ENCODE data around the gene RNF41. TPM values are rescaled to one million over a fixed set of nuclear protein-coding genes. Genes with fewer than 3 reads are reported as not detected.
A peak's percentile ranks its signal among the peaks of the same experiment; 100 is the strongest.

RNF41 gene
- total RNA-seq, 1 donor from 2014 or later: 73.0 TPM

- DNase-seq (ENCODE audit: low read depth in 2 of 2): no peak
These were observed 48.9 kb downstream of the RNF41 start for GRCh38 chr12:56172839-56173238.

GRCh38 chr12:56169229-56169759, 52.4 kb downstream of the RNF41 start:
- no peak for DNase-seq (ENCODE audit: low read depth in 2 of 2)

GRCh38 chr12:56165369-56165768, 56.4 kb downstream of the RNF41 start:
- no peak for DNase-seq (ENCODE audit: low read depth in 2 of 2)

- no peak for DNase-seq (ENCODE audit: low read depth in 2 of 2)
These were observed 57.4 kb downstream of the RNF41 start for GRCh38 chr12:56164345-56164729.

- DNase-seq (ENCODE audit: low read depth in 2 of 2): no peak
These were observed 58.0 kb downstream of the RNF41 start for GRCh38 chr12:56163533-56164344.

- DNase-seq (ENCODE audit: low read depth in 2 of 2): no peak
These were observed 59.0 kb downstream of the RNF41 start for GRCh38 chr12:56162468-56163290.

- DNase-seq (ENCODE audit: low read depth in 2 of 2): no peak
These were observed 59.9 kb downstream of the RNF41 start for GRCh38 chr12:56161690-56162351.

- DNase-seq (ENCODE audit: low read depth in 2 of 2): no peak
These were observed 60.6 kb downstream of the RNF41 start for GRCh38 chr12:56160894-56161689.

GRCh38 chr12:56160193-56160763, 61.4 kb downstream of the RNF41 start:
- DNase-seq (ENCODE audit: low read depth in 2 of 2): peak; percentile 73 to 93

- DNase-seq (ENCODE audit: low read depth in 2 of 2): no peak
These were observed 62.1 kb downstream of the RNF41 start for GRCh38 chr12:56159482-56160192.

GRCh38 chr12:56158926-56159461, 62.7 kb downstream of the RNF41 start:
- peak; percentile 30 to 78 for DNase-seq (ENCODE audit: low read depth in 2 of 2)

GRCh38 chr12:56158029-56158925, 63.4 kb downstream of the RNF41 start, which contains the start of gene MYL6:
MYL6 (plus strand) TSS chr12:56158359; CDS start chr12:56158402, 43 bp downstream.
- peak; percentile 98 to 99 for DNase-seq (ENCODE audit: low read depth in 2 of 2)

GRCh38 chr12:56157201-56158028, 64.3 kb downstream of the RNF41 start:
- peak; percentile 89 to 93 for DNase-seq (ENCODE audit: low read depth in 2 of 2)

GRCh38 chr12:56156464-56157200, 65.1 kb downstream of the RNF41 start:
- peak in 1 of 2 donors; percentile 32 for DNase-seq (ENCODE audit: low read depth in 2 of 2)

GRCh38 chr12:56155256-56155845, 66.4 kb downstream of the RNF41 start:
- DNase-seq (ENCODE audit: low read depth in 2 of 2): no peak

GRCh38 chr12:56154818-56155217, 66.9 kb downstream of the RNF41 start:
- DNase-seq (ENCODE audit: low read depth in 2 of 2): no peak

Data from lung microvascular endothelial cell (primary cell).